ENCODE data around the gene CDK16. TPM values are rescaled to one million over a fixed set of nuclear protein-coding genes. Genes with fewer than 3 reads are reported as not detected.
A peak's percentile ranks its signal among the peaks of the same experiment; 100 is the strongest.

Gene CDK16
- total RNA-seq, 6 experiments from 2014 or later = 106 to 128 (median 114) TPM

DNA sequence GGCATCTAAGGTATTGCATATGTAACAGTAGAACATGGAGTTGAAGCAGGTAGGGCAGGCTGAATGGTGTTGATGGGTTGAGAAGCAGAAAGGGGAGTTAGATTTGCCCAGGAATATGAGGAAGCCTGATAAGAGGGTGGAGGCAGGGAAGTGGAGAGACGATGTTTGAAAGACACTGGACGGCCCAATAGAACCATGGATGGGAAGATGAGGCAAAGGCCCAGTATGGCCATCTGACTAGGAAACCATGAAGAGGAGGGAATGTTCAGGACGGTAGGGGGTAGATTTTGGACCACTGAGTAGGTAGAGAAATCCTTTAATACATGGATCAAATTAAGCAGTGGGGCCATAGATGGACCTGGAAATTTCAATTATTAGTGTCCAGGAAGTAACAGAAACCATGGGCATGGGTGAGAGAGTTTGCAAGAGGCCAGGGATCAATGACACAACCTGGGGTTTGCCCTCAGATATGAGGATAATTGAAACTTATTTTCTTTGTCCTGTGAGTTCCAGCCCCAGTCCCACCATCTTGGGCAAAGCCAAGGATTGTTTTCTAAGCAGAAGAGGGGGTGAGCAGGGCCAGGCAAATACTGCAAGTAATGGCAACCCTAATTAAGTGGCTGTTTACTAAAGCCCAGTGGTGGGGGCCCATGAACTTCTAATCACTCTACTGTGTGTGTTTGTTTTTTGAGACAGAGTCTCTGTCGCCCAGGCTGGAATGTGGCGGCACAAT, 11.8 kb downstream of the CDK16 start:
- Mint-ChIP-seq H3K4me3 (peak overlapping the region; percentile 20; the same call in 1 of the 2 replicates), H3K27ac (peak overlapping the region; percentile 61; the same call in 1 of the 2 replicates), H3K27me3 (ENCODE audit: insufficient read depth) (peaks cover 6% of the 10 kb centered on the region; the same call in 1 of the 2 replicates), H3K36me3 (ENCODE audit: low read depth) (peaks cover 7% of the 10 kb centered on the region), H3K9me3 (no peaks in the 10 kb centered on the region; the same call in 1 of the 2 replicates), H3K4me1 (ENCODE audit: low read depth) (peaks cover 4% of the 10 kb centered on the region)
- TF ChIP-seq, protein P1, sequence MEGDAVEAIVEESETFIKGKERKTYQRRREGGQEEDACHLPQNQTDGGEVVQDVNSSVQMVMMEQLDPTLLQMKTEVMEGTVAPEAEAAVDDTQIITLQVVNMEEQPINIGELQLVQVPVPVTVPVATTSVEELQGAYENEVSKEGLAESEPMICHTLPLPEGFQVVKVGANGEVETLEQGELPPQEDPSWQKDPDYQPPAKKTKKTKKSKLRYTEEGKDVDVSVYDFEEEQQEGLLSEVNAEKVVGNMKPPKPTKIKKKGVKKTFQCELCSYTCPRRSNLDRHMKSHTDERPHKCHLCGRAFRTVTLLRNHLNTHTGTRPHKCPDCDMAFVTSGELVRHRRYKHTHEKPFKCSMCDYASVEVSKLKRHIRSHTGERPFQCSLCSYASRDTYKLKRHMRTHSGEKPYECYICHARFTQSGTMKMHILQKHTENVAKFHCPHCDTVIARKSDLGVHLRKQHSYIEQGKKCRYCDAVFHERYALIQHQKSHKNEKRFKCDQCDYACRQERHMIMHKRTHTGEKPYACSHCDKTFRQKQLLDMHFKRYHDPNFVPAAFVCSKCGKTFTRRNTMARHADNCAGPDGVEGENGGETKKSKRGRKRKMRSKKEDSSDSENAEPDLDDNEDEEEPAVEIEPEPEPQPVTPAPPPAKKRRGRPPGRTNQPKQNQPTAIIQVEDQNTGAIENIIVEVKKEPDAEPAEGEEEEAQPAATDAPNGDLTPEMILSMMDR (IDR thresholded peaks at IDR 0.05) = no peak
- no peak for DNase-seq

DNA sequence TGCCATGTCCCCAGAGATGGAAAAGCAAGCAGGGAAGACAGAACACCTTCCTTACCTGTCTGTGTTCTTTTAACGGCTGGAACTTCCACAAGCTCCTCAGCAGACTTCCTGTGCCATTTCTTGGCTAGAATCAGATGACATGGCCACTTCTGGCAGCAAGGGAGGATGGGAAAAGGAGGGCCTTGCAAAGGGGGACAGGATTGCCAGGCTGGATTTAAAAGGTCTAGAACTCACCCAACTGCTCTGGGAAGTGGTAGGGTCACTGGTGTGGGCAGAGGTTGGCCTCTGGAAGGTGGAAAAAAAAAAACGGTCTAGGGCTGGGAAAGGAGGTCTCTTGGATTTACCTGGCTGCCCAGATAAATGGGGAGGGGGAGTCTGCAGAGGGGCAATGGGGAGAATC, 12.7 kb downstream of the CDK16 start:
- H3K27me3 Mint-ChIP-seq (ENCODE audit: insufficient read depth) = peaks cover 6% of the 10 kb centered on the region; the same call in 1 of the 2 replicates
- TF ChIP-seq, protein P1 (IDR thresholded peaks at IDR 0.05) = no peak
- peaks cover 13% of the 10 kb centered on the region for H3K36me3 Mint-ChIP-seq (ENCODE audit: low read depth)

DNA sequence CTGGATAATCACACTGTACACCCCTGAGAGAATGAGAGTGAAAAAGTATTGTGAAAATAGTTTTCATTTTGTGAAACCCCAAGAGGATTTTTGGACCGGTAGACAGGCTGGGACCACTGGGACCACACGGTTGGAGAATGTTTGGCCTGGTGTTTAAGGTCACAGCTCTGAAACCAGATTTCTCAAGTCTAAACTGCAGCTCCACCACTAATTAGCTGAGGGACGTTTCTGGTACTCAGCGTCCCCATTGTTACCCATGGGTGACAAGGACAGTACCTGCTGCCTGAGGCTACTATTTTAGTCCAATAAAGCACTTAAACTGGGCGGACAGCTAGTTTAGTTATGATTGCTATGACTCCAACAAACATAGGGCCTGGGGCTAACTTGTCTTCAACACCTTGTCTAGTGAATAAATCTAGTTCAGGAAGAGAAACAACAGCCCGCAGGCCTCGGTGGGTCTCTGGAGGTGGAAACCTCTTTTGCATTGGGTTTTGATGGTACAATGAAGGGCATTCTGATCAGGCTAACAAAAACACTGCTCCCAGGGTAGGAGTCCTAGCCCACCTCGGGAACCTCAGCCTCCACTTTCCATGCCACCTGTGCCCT, 13.8 kb downstream of the CDK16 start:
- Mint-ChIP-seq H3K4me1 (ENCODE audit: low read depth) (peaks cover 12% of the 10 kb centered on the region), H3K9me3 (no peaks in the 10 kb centered on the region; the same call in 1 of the 2 replicates), H3K27ac (peak overlapping the region; percentile 98), H3K27me3 (ENCODE audit: insufficient read depth) (peaks cover 6% of the 10 kb centered on the region; the same call in 1 of the 2 replicates), H3K36me3 (ENCODE audit: low read depth) (peaks cover 13% of the 10 kb centered on the region), H3K4me3 (peak overlapping the region; percentile 90)
- DNase-seq = no peak
- TF ChIP-seq, protein P1 (IDR thresholded peaks at IDR 0.05) = no peak

More for the DNA sequence above, 12.7 kb downstream of the CDK16 start:
- peaks cover 12% of the 10 kb centered on the region for H3K4me1 Mint-ChIP-seq (ENCODE audit: low read depth)
- peak overlapping the region; percentile 54; the same call in 1 of the 2 replicates for H3K27ac Mint-ChIP-seq
- H3K9me3 Mint-ChIP-seq = no peaks in the 10 kb centered on the region; the same call in 1 of the 2 replicates
- no peak for DNase-seq
- H3K4me3 Mint-ChIP-seq = no peak overlapping the region

DNA sequence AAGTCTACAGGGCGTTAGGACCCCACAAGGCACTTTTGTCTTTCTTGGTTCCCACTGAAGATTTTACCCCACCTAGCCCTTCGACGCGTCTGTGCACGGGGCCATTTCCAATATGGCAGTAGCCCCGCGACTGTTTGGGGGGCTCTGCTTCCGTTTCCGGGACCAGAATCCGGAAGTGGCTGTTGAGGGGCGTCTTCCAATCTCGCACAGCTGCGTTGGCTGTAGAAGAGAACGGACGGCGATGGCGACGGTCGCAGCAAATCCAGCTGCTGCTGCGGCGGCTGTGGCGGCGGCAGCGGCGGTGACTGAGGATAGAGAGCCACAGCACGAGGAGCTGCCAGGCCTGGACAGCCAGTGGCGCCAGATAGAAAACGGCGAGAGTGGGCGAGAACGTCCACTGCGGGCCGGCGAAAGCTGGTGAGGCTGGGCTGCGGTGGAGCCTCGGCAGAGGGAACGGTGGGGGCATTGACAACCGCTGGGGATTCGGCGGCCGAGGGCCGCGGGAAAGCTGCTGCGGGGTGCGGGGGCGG, 14.4 kb downstream of the CDK16 start, which contains the start of gene USP11:
USP11 (plus strand) TSS at position 207 of the 530 bp plus-strand sequence; CDS start at position 242, 35 bp downstream.
- H3K9me3 Mint-ChIP-seq = no peaks in the 10 kb centered on the region; the same call in 1 of the 2 replicates
- TF ChIP-seq, protein P1 (IDR thresholded peaks at IDR 0.05) = no peak
- H3K4me1 Mint-ChIP-seq (ENCODE audit: low read depth) = peaks cover 12% of the 10 kb centered on the region
- peaks cover 13% of the 10 kb centered on the region for H3K36me3 Mint-ChIP-seq (ENCODE audit: low read depth)
- peak; percentile 15 for DNase-seq
- peak within 1 kb of the TSS; percentile 90 for H3K4me3 Mint-ChIP-seq
- peaks cover 6% of the 10 kb centered on the region; the same call in 1 of the 2 replicates for H3K27me3 Mint-ChIP-seq (ENCODE audit: insufficient read depth)
- peak within 1 kb of the TSS; percentile 98 for H3K27ac Mint-ChIP-seq

DNA sequence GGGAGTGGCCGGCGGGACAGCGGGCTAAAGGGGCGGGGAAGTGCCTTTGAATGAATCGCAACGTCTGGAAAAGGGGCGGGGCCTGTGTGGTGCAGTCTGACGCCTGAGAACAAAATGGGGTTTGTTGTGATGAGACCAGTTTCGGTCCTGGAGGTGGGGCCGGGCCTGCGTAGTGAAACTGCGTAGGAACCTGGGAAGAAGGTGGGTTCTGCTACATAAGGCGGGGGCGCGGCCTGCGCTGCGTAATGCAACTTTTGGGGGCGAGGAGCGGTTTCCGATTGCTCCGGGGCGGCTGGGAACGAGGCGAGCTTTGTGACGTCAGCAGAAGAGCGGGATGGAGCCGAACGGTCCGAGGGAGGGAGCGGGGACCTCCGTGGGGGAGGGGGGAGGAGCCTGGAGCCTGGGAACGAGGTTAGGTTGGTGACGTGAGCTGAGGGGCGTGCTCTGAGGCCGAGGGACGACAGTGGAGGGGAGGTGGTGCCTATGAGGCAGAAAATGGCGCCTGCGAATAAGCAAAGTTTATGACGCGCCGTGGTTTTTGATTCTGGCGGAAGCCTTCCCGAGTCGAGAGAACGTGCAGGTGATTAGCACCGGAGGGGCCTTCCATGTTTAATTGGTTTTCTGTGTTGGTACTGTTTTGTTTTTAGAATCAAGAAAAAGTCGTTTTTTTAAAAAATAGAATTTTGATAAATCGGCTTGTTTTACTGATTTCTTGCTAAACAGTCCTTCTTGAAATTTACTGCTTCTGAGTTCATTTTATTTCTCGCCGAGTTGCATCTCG, 15.0 kb downstream of the CDK16 start:
- peaks cover 13% of the 10 kb centered on the region for H3K36me3 Mint-ChIP-seq (ENCODE audit: low read depth)
- peak overlapping the region; percentile 98 for H3K27ac Mint-ChIP-seq
- no peaks in the 10 kb centered on the region; the same call in 1 of the 2 replicates for H3K9me3 Mint-ChIP-seq
- TF ChIP-seq, protein P1 (IDR thresholded peaks at IDR 0.05) = no peak
- peaks cover 6% of the 10 kb centered on the region; the same call in 1 of the 2 replicates for H3K27me3 Mint-ChIP-seq (ENCODE audit: insufficient read depth)
- DNase-seq = peak; percentile 95
- peaks cover 12% of the 10 kb centered on the region for H3K4me1 Mint-ChIP-seq (ENCODE audit: low read depth)
- peak overlapping the region; percentile 90 for H3K4me3 Mint-ChIP-seq
